WTC11 (cell line): ENCODE results near the gene OCIAD1. TPM values are rescaled to one million over a fixed set of nuclear protein-coding genes. Genes with fewer than 3 reads are reported as not detected.

ENCODE experiments used
- ATAC-seq: fragments of 200-7000 bp; cut with Tn5 transposase; 2 replicates; pipeline ENCODE4 v1.10.0; 2021; ENCODE audit warnings: mild to moderate bottlenecking, moderate library complexity
- Bru-seq: library from RNA; stranded (reverse); fragments of 400-500 nt; gene quantifications from one replicate; lab custom pipeline; 2021; lab: Mats Ljungman, UMichigan
- CTCF ChIA-PET: fragments of 300-600 bp; sonication (Branson Sonifier 250); formaldehyde crosslinking; loops from one replicate; lab custom pipeline; 2021; ENCODE audit warnings: antibody characterized with exemption; lab: Charles Lee
- POLR2A ChIA-PET: fragments of 350-600 bp; sonication (Branson Sonifier 250); formaldehyde crosslinking; loops from one replicate; lab custom pipeline; 2021; ENCODE audit warnings: antibody characterized with exemption; lab: Charles Lee
- DNase-seq: peaks from one replicate; pipeline ENCODE4 v3.0.0; 2021; ENCODE audit warnings: low spot score
- H3K27ac Mint-ChIP-seq: 2 replicates; pipeline ENCODE4 v1.8.0; 2021; ENCODE audit warnings: mixed read lengths
- H3K27me3 Mint-ChIP-seq: 2 replicates; pipeline ENCODE4 v1.8.0; 2021; ENCODE audit warnings: low read depth, mild to moderate bottlenecking, moderate library complexity, mixed read lengths
- H3K36me3 Mint-ChIP-seq: 2 replicates; pipeline ENCODE4 v1.8.0; 2021; ENCODE audit warnings: mixed read lengths
- H3K4me1 Mint-ChIP-seq: 2 replicates; pipeline ENCODE4 v1.8.0; 2022; ENCODE audit warnings: mixed read lengths
- H3K4me3 Mint-ChIP-seq: 2 replicates; pipeline ENCODE4 v1.8.0; 2021; ENCODE audit warnings: mild to moderate bottlenecking, moderate library complexity, mixed read lengths
- H3K9me3 Mint-ChIP-seq: 2 replicates; pipeline ENCODE4 v1.8.0; 2021; ENCODE audit warnings: mixed read lengths
- CREM ChIP-seq: sonication (generic); formaldehyde crosslinking; IDR thresholded peaks from 2 replicates; pipeline ENCODE4 v1.8.1; 2022; ENCODE audit warnings: mild to moderate bottlenecking, missing genetic modification reagents, moderate library complexity
- EMX1 ChIP-seq: fragments of 250-450 bp; sonication (Bioruptor Pico); IDR thresholded peaks from 2 replicates; pipeline ENCODE4 v1.8.0; 2021; ENCODE audit warnings: mild to moderate bottlenecking
- ETV6 ChIP-seq: sonication (generic); formaldehyde crosslinking; IDR thresholded peaks from 2 replicates; pipeline ENCODE4 v1.8.1; 2022; ENCODE audit warnings: mild to moderate bottlenecking, missing genetic modification reagents
- JUN ChIP-seq: sonication (generic); formaldehyde crosslinking; IDR thresholded peaks from 2 replicates; pipeline ENCODE4 v1.8.0; 2023; ENCODE audit warnings: mild to moderate bottlenecking, missing genetic modification reagents
- KAT7 ChIP-seq: sonication (generic); formaldehyde crosslinking; IDR thresholded peaks from 2 replicates; pipeline ENCODE4 v1.8.1; 2023; ENCODE audit warnings: missing genetic modification reagents, mild to moderate bottlenecking, borderline replicate concordance
- NFE2L1 ChIP-seq: sonication (generic); formaldehyde crosslinking; IDR thresholded peaks from 2 replicates; pipeline ENCODE4 v1.8.1; 2023; ENCODE audit warnings: missing genetic modification reagents
- NR2C2 ChIP-seq: sonication (generic); formaldehyde crosslinking; IDR thresholded peaks from 2 replicates; pipeline ENCODE4 v1.8.0; 2022; ENCODE audit warnings: mild to moderate bottlenecking, missing genetic modification reagents
- PRRX2 ChIP-seq: fragments of 250-450 bp; sonication (Bioruptor Pico); IDR thresholded peaks from 2 replicates; pipeline ENCODE4 v1.8.0; 2021; ENCODE audit warnings: mild to moderate bottlenecking
- RORB ChIP-seq: fragments of 250-450 bp; sonication (Bioruptor Pico); IDR thresholded peaks from 2 replicates; pipeline ENCODE4 v1.9.0; 2021; ENCODE audit warnings: mild to moderate bottlenecking
- SP1 ChIP-seq: sonication (generic); formaldehyde crosslinking; conservative IDR thresholded peaks from 2 replicates; pipeline ENCODE4 v1.8.1; 2022; ENCODE audit warnings: missing genetic modification reagents
- ZBTB21 ChIP-seq: sonication (generic); formaldehyde crosslinking; IDR thresholded peaks from 2 replicates; pipeline ENCODE4 v1.8.1; 2023; ENCODE audit warnings: mild to moderate bottlenecking, missing genetic modification reagents, borderline replicate concordance
- ZNF416 ChIP-seq: fragments of 250-450 bp; sonication (Bioruptor Pico); IDR thresholded peaks from 2 replicates; pipeline ENCODE4 v1.9.0; 2021; ENCODE audit warnings: mild to moderate bottlenecking, inconsistent platforms
- long read RNA-seq, 3 experiments: library from RNA in 1 of 3; library from capped mRNA in 1 of 3; library from polyadenylated mRNA in 1 of 3; unstranded in 2 of 3; stranded (forward) in 1 of 3; transcript quantifications; one replicate each; pipeline ENCODE4 v2.0.0, GENCODE V29; 2021
- total RNA-seq: library from RNA; stranded (reverse); gene quantifications from 3 replicates; pipeline ENCODE4 v1.2.3, GENCODE V29; 2021
- TF ChIP-seq, protein P1 (sequence below): sonication (generic); formaldehyde crosslinking; conservative IDR thresholded peaks from 2 replicates; pipeline ENCODE4 v1.8.1; 2023; ENCODE audit warnings: mild to moderate bottlenecking, low read depth, missing genetic modification reagents, moderate library complexity
- TF ChIP-seq, protein P2 (sequence below): fragments of 250-450 bp; sonication (Bioruptor Pico); IDR thresholded peaks from 2 replicates; pipeline ENCODE4 v1.9.0; 2021; ENCODE audit warnings: mild to moderate bottlenecking
- TF ChIP-seq, protein P3 (sequence below): sonication (generic); formaldehyde crosslinking; IDR thresholded peaks from 2 replicates; pipeline ENCODE4 v1.8.1; 2022; ENCODE audit warnings: mild to moderate bottlenecking, missing genetic modification reagents, moderate library complexity, borderline replicate concordance
- TF ChIP-seq, protein P4 (sequence below): sonication (generic); formaldehyde crosslinking; IDR thresholded peaks from 2 replicates; pipeline ENCODE4 v1.8.1; 2023; ENCODE audit warnings: mild to moderate bottlenecking, missing genetic modification reagents, borderline replicate concordance
- TF ChIP-seq, protein P5 (sequence below): fragments of 200-600 bp; IDR thresholded peaks from 2 replicates; pipeline ENCODE4 v1.8.0; 2022; ENCODE audit warnings: antibody characterized with exemption

Gene OCIAD1, protein sequence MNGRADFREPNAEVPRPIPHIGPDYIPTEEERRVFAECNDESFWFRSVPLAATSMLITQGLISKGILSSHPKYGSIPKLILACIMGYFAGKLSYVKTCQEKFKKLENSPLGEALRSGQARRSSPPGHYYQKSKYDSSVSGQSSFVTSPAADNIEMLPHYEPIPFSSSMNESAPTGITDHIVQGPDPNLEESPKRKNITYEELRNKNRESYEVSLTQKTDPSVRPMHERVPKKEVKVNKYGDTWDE
- total RNA-seq (135 to 146 TPM (median 146 TPM) in 3 replicates), Bru-seq, nascent RNA (percentile 97 among the genes with signal in this experiment)
- long read RNA-seq, experiment 1, transcript OCIAD1-201 (9 exons, 1,414 nt): major isoform, 149 of 259 reads
- long read RNA-seq, experiment 1, transcript OCIAD1-202 (9 exons, 1,594 nt): minor isoform, 30 of 259 reads
- long read RNA-seq, experiment 1, partial matches to known transcripts: 20 of 259 reads
- long read RNA-seq, experiment 1, other reads (novel, unspliced or antisense): 53 of 259 reads
- long read RNA-seq, experiment 2, transcript OCIAD1-202 (9 exons, 1,594 nt): minor isoform, 13 of 229 reads
- long read RNA-seq, experiment 2, transcript OCIAD1-201 (9 exons, 1,414 nt): major isoform, 101 of 229 reads
- long read RNA-seq, experiment 2, transcript OCIAD1-206 (2 exons, 1,916 nt): minor isoform, 14 of 229 reads
- long read RNA-seq, experiment 2, partial matches to known transcripts: 38 of 229 reads
- long read RNA-seq, experiment 2, other reads (novel, unspliced or antisense): 57 of 229 reads
- long read RNA-seq, experiment 3, transcript OCIAD1-205 (8 exons, 1,756 nt): minor isoform, 10 of 489 reads
- long read RNA-seq, experiment 3, transcript OCIAD1-202 (9 exons, 1,594 nt): minor isoform, 76 of 489 reads
- long read RNA-seq, experiment 3, transcript OCIAD1-201 (9 exons, 1,414 nt): major isoform, 307 of 489 reads
- long read RNA-seq, experiment 3, transcript OCIAD1-226 (9 exons, 1,288 nt): minor isoform, 5 of 489 reads
- long read RNA-seq, experiment 3, partial matches to known transcripts: 17 of 489 reads
- long read RNA-seq, experiment 3, other reads (novel, unspliced or antisense): 69 of 489 reads

DNA sequence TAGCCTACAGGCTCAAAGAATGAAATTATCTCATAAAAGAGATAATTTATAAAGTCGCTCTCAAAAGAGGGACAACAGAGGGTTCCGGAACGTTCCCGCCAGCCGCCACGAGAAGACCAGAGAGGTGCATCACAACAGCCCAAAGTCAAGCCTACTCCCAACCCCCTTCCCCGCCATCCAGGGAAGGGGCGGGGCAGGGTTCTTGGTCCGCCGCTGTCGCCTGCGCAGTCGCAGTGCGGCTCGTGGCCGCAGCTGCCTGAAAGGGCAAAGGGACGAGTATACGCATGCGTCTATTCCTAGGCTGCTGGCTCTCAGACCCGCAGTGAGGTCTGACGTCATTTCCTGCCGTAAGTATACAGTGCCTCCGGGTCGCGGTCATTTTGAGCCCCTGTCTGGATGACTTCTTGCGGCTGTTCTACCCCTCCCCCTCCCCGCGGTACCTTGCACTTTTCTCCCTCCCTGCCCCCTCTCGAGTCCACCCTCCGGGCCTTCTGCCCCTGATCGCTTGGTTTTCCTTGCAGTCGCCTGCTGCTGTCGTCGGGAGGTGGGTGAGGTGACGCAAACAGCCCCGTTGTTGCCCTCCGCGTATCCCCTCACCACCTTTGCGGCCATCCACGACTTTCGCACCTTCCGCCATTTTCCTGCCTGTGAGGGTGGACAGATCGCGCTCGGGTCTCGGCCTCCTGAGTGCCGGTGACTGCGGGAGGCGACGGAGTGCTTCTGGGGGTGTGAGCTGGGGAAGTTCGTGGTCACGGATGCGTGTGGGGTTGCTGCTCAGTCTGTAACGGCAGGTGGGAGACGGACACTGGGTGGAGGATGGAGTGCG, at the start of gene OCIAD1:
TSS of gene OCIAD1 (plus strand) at position 383 of the 826 bp plus-strand sequence. CDS start 1,537 bp downstream, outside the sequence.
- ATAC-seq (peak; percentile 97), DNase-seq (peak; percentile 95)
- Mint-ChIP-seq H3K27me3 (no peaks in the 10 kb centered on the region), H3K4me1 (peaks cover 24% of the 10 kb centered on the region), H3K36me3 (peaks cover 27% of the 10 kb centered on the region), H3K4me3 (peak within 1 kb of the TSS; percentile 100), H3K27ac (peak within 1 kb of the TSS; percentile 100), H3K9me3 (peaks cover 18% of the 10 kb centered on the region)
- POLR2A ChIA-PET: interaction anchor here (0.6 to 1.0 kb wide), 3 partner anchors 9 to 212 kb away, joined by 4 to 5 read pairs (median 4); partner anchors contain the start of gene OCIAD2
- CTCF ChIA-PET: interaction anchor here (0.5 kb wide), 1 partner anchor 9 kb away, joined by 3 read pairs; no protein-coding TSS in a partner anchor
- TF ChIP-seq NFE2L1: peak; percentile 60; the same call in 1 of the 2 replicates
- TF ChIP-seq SP1 (CRISPR knock-in tag): peak; percentile 12; the same call in 1 of the 2 replicates
- peak; percentile 38; the same call in 1 of the 2 replicates for TF ChIP-seq ETV6
- no peak for TF ChIP-seq EMX1
- TF ChIP-seq KAT7 (CRISPR knock-in tag): peak; percentile 83; the same call in 1 of the 2 replicates
- peak; percentile 77 for TF ChIP-seq NR2C2 (CRISPR knock-in tag)
- TF ChIP-seq PRRX2: no peak
- TF ChIP-seq RORB: no peak
- TF ChIP-seq, protein P1, sequence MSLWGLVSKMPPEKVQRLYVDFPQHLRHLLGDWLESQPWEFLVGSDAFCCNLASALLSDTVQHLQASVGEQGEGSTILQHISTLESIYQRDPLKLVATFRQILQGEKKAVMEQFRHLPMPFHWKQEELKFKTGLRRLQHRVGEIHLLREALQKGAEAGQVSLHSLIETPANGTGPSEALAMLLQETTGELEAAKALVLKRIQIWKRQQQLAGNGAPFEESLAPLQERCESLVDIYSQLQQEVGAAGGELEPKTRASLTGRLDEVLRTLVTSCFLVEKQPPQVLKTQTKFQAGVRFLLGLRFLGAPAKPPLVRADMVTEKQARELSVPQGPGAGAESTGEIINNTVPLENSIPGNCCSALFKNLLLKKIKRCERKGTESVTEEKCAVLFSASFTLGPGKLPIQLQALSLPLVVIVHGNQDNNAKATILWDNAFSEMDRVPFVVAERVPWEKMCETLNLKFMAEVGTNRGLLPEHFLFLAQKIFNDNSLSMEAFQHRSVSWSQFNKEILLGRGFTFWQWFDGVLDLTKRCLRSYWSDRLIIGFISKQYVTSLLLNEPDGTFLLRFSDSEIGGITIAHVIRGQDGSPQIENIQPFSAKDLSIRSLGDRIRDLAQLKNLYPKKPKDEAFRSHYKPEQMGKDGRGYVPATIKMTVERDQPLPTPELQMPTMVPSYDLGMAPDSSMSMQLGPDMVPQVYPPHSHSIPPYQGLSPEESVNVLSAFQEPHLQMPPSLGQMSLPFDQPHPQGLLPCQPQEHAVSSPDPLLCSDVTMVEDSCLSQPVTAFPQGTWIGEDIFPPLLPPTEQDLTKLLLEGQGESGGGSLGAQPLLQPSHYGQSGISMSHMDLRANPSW: no peak
- TF ChIP-seq, protein P2, sequence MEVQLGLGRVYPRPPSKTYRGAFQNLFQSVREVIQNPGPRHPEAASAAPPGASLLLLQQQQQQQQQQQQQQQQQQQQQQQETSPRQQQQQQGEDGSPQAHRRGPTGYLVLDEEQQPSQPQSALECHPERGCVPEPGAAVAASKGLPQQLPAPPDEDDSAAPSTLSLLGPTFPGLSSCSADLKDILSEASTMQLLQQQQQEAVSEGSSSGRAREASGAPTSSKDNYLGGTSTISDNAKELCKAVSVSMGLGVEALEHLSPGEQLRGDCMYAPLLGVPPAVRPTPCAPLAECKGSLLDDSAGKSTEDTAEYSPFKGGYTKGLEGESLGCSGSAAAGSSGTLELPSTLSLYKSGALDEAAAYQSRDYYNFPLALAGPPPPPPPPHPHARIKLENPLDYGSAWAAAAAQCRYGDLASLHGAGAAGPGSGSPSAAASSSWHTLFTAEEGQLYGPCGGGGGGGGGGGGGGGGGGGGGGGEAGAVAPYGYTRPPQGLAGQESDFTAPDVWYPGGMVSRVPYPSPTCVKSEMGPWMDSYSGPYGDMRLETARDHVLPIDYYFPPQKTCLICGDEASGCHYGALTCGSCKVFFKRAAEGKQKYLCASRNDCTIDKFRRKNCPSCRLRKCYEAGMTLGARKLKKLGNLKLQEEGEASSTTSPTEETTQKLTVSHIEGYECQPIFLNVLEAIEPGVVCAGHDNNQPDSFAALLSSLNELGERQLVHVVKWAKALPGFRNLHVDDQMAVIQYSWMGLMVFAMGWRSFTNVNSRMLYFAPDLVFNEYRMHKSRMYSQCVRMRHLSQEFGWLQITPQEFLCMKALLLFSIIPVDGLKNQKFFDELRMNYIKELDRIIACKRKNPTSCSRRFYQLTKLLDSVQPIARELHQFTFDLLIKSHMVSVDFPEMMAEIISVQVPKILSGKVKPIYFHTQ (CRISPR knock-in tag): no peak
- TF ChIP-seq, protein P3, sequence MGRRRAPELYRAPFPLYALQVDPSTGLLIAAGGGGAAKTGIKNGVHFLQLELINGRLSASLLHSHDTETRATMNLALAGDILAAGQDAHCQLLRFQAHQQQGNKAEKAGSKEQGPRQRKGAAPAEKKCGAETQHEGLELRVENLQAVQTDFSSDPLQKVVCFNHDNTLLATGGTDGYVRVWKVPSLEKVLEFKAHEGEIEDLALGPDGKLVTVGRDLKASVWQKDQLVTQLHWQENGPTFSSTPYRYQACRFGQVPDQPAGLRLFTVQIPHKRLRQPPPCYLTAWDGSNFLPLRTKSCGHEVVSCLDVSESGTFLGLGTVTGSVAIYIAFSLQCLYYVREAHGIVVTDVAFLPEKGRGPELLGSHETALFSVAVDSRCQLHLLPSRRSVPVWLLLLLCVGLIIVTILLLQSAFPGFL: no peak
- TF ChIP-seq CREM (CRISPR knock-in tag): peak; percentile 94; the same call in 1 of the 2 replicates
- 0 out of 2 replicates have a peak, but pooled peaks have one; percentile 58 for TF ChIP-seq JUN (CRISPR knock-in tag)
- TF ChIP-seq ZNF416 (CRISPR knock-in tag): no peak
- TF ChIP-seq, protein P4, sequence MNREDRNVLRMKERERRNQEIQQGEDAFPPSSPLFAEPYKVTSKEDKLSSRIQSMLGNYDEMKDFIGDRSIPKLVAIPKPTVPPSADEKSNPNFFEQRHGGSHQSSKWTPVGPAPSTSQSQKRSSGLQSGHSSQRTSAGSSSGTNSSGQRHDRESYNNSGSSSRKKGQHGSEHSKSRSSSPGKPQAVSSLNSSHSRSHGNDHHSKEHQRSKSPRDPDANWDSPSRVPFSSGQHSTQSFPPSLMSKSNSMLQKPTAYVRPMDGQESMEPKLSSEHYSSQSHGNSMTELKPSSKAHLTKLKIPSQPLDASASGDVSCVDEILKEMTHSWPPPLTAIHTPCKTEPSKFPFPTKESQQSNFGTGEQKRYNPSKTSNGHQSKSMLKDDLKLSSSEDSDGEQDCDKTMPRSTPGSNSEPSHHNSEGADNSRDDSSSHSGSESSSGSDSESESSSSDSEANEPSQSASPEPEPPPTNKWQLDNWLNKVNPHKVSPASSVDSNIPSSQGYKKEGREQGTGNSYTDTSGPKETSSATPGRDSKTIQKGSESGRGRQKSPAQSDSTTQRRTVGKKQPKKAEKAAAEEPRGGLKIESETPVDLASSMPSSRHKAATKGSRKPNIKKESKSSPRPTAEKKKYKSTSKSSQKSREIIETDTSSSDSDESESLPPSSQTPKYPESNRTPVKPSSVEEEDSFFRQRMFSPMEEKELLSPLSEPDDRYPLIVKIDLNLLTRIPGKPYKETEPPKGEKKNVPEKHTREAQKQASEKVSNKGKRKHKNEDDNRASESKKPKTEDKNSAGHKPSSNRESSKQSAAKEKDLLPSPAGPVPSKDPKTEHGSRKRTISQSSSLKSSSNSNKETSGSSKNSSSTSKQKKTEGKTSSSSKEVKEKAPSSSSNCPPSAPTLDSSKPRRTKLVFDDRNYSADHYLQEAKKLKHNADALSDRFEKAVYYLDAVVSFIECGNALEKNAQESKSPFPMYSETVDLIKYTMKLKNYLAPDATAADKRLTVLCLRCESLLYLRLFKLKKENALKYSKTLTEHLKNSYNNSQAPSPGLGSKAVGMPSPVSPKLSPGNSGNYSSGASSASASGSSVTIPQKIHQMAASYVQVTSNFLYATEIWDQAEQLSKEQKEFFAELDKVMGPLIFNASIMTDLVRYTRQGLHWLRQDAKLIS (CRISPR knock-in tag): no peak
- TF ChIP-seq ZBTB21: no peak; the same call in 1 of the 2 replicates
- TF ChIP-seq, protein P5, sequence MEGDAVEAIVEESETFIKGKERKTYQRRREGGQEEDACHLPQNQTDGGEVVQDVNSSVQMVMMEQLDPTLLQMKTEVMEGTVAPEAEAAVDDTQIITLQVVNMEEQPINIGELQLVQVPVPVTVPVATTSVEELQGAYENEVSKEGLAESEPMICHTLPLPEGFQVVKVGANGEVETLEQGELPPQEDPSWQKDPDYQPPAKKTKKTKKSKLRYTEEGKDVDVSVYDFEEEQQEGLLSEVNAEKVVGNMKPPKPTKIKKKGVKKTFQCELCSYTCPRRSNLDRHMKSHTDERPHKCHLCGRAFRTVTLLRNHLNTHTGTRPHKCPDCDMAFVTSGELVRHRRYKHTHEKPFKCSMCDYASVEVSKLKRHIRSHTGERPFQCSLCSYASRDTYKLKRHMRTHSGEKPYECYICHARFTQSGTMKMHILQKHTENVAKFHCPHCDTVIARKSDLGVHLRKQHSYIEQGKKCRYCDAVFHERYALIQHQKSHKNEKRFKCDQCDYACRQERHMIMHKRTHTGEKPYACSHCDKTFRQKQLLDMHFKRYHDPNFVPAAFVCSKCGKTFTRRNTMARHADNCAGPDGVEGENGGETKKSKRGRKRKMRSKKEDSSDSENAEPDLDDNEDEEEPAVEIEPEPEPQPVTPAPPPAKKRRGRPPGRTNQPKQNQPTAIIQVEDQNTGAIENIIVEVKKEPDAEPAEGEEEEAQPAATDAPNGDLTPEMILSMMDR: no peak
